IMR-90 (cell line): ENCODE results near the gene RELN.

ENCODE experiments used
- FOS ChIP-seq: fragments of 150-350 bp; IDR thresholded peaks from 2 replicates; pipeline ENCODE4 v1.6.1; 2016; ENCODE audit warnings: low read depth, low read length
- MAFK ChIP-seq: IDR thresholded peaks from 2 replicates; pipeline ENCODE4 v1.6.1; 2012; ENCODE audit warnings: low read depth, low read length, improper control_type of control experiment
- MAZ ChIP-seq: IDR thresholded peaks from 2 replicates; pipeline ENCODE4 v1.6.1; 2012; ENCODE audit warnings: low read depth, mild to moderate bottlenecking, low read length, improper control_type of control experiment, moderate library complexity, borderline replicate concordance
- MXI1 ChIP-seq: IDR thresholded peaks from 2 replicates; pipeline ENCODE4 v1.6.1; 2012; ENCODE audit warnings: low read depth, mild to moderate bottlenecking, low read length, moderate library complexity, borderline replicate concordance
- POLR2A ChIP-seq: IDR thresholded peaks from 2 replicates; pipeline ENCODE4 v1.6.1; 2012; ENCODE audit warnings: mild to moderate bottlenecking, low read depth, low read length
- SMC3 ChIP-seq: fragments of 150-350 bp; IDR thresholded peaks from 2 replicates; pipeline ENCODE4 v1.6.1; 2016; ENCODE audit warnings: low read depth, mild to moderate bottlenecking, antibody characterized with exemption, low read length, moderate library complexity
- TF ChIP-seq, protein P1 (sequence below): conservative IDR thresholded peaks from 2 replicates; pipeline ENCODE4 v1.5.1; 2012; ENCODE audit warnings: mild to moderate bottlenecking, low read depth, low read length, improper control_type of control experiment

DNA sequence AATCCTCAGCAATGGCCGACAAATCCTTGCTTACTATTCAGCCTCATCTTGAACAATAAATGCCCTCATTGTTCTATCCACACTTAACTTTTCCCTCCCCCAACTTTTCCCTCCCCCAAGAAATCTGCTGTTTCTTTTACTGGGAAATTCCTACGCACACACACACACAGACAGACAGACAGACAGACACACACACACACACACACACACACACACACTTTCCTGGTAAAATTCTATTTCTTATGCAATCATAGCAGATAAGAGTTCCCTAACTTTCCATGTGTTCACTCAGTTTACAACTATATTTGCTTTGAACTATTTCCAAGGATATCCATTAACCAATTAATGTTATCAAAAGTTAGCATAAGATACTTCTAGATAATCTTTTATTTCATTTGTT lies 52.9 kb downstream of the RELN start:
- TF ChIP-seq, protein P1, sequence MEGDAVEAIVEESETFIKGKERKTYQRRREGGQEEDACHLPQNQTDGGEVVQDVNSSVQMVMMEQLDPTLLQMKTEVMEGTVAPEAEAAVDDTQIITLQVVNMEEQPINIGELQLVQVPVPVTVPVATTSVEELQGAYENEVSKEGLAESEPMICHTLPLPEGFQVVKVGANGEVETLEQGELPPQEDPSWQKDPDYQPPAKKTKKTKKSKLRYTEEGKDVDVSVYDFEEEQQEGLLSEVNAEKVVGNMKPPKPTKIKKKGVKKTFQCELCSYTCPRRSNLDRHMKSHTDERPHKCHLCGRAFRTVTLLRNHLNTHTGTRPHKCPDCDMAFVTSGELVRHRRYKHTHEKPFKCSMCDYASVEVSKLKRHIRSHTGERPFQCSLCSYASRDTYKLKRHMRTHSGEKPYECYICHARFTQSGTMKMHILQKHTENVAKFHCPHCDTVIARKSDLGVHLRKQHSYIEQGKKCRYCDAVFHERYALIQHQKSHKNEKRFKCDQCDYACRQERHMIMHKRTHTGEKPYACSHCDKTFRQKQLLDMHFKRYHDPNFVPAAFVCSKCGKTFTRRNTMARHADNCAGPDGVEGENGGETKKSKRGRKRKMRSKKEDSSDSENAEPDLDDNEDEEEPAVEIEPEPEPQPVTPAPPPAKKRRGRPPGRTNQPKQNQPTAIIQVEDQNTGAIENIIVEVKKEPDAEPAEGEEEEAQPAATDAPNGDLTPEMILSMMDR, result no peak
- TF ChIP-seq POLR2A (no peak), MAZ (no peak), MAFK (no peak), SMC3 (no peak), MXI1 (no peak), FOS (no peak)
